ENCODE results near the gene ISOC2. TPM values are rescaled to one million over a fixed set of nuclear protein-coding genes. Genes with fewer than 3 reads are reported as not detected.

The ISOC2 gene
- total RNA-seq, 1 donor from 2014 or later, result 24.9 TPM

GRCh38 chr19:55442372-55442961 lies 19.0 kb downstream of the ISOC2 start:
- TF ChIP-seq CTCF (IDR thresholded peaks at IDR 0.05; ENCODE audit: partially characterized antibody, unreplicated experiment), result no peak
- peaks cover 16% of the 10 kb centered on the region for H3K9me3 Mint-ChIP-seq (ENCODE audit: unreplicated experiment)
- peaks cover 10% of the 10 kb centered on the region for H3K4me1 Mint-ChIP-seq (ENCODE audit: low read depth, unreplicated experiment)
- DNase-seq, result no peak
- peaks cover 42% of the 10 kb centered on the region for H3K27me3 Mint-ChIP-seq (ENCODE audit: unreplicated experiment)
- peaks cover 20% of the 10 kb centered on the region for H3K36me3 Mint-ChIP-seq (ENCODE audit: unreplicated experiment)
- H3K4me3 Mint-ChIP-seq (ENCODE audit: unreplicated experiment), result no peak overlapping the region
- no peak overlapping the region for H3K27ac Mint-ChIP-seq (ENCODE audit: unreplicated experiment)

- Mint-ChIP-seq H3K27me3 (ENCODE audit: unreplicated experiment) (peaks cover 42% of the 10 kb centered on the region), H3K27ac (ENCODE audit: unreplicated experiment) (no peak overlapping the region), H3K4me3 (ENCODE audit: unreplicated experiment) (peak overlapping the region; percentile 58), H3K4me1 (ENCODE audit: low read depth, unreplicated experiment) (peaks cover 10% of the 10 kb centered on the region), H3K36me3 (ENCODE audit: unreplicated experiment) (peaks cover 20% of the 10 kb centered on the region), H3K9me3 (ENCODE audit: unreplicated experiment) (peaks cover 16% of the 10 kb centered on the region)
- DNase-seq, result no peak
- TF ChIP-seq CTCF (IDR thresholded peaks at IDR 0.05; ENCODE audit: partially characterized antibody, unreplicated experiment), result no peak
Observed at GRCh38 chr19:55441692-55442321, 19.6 kb downstream of the ISOC2 start.

- H3K36me3 Mint-ChIP-seq (ENCODE audit: unreplicated experiment), result peaks cover 20% of the 10 kb centered on the region
- peaks cover 42% of the 10 kb centered on the region for H3K27me3 Mint-ChIP-seq (ENCODE audit: unreplicated experiment)
- H3K4me1 Mint-ChIP-seq (ENCODE audit: low read depth, unreplicated experiment), result peaks cover 10% of the 10 kb centered on the region
- TF ChIP-seq CTCF (IDR thresholded peaks at IDR 0.05; ENCODE audit: partially characterized antibody, unreplicated experiment), result no peak
- no peak overlapping the region for H3K27ac Mint-ChIP-seq (ENCODE audit: unreplicated experiment)
- no peak for DNase-seq
- H3K4me3 Mint-ChIP-seq (ENCODE audit: unreplicated experiment), result peak overlapping the region; percentile 58
- H3K9me3 Mint-ChIP-seq (ENCODE audit: unreplicated experiment), result peaks cover 16% of the 10 kb centered on the region
Observed at GRCh38 chr19:55441319-55441691, 20.1 kb downstream of the ISOC2 start.

- Mint-ChIP-seq H3K4me1 (ENCODE audit: low read depth, unreplicated experiment) (peaks cover 10% of the 10 kb centered on the region), H3K9me3 (ENCODE audit: unreplicated experiment) (peaks cover 12% of the 10 kb centered on the region), H3K27ac (ENCODE audit: unreplicated experiment) (peak overlapping the region; percentile 49), H3K36me3 (ENCODE audit: unreplicated experiment) (peaks cover 17% of the 10 kb centered on the region), H3K27me3 (ENCODE audit: unreplicated experiment) (peaks cover 39% of the 10 kb centered on the region), H3K4me3 (ENCODE audit: unreplicated experiment) (peak overlapping the region; percentile 58)
- TF ChIP-seq CTCF (IDR thresholded peaks at IDR 0.05; ENCODE audit: partially characterized antibody, unreplicated experiment), result no peak
- DNase-seq, result peak; percentile 69
Observed at GRCh38 chr19:55440411-55441105, 20.9 kb downstream of the ISOC2 start.

GRCh38 chr19:55439052-55439451 lies 22.4 kb downstream of the ISOC2 start:
- peak overlapping the region; percentile 38 for H3K4me3 Mint-ChIP-seq (ENCODE audit: unreplicated experiment)
- no peak for DNase-seq
- TF ChIP-seq CTCF (IDR thresholded peaks at IDR 0.05; ENCODE audit: partially characterized antibody, unreplicated experiment), result no peak
- peaks cover 17% of the 10 kb centered on the region for H3K36me3 Mint-ChIP-seq (ENCODE audit: unreplicated experiment)
- H3K4me1 Mint-ChIP-seq (ENCODE audit: low read depth, unreplicated experiment), result peaks cover 10% of the 10 kb centered on the region
- H3K9me3 Mint-ChIP-seq (ENCODE audit: unreplicated experiment), result peaks cover 12% of the 10 kb centered on the region
- H3K27me3 Mint-ChIP-seq (ENCODE audit: unreplicated experiment), result peaks cover 31% of the 10 kb centered on the region
- H3K27ac Mint-ChIP-seq (ENCODE audit: unreplicated experiment), result no peak overlapping the region
